Nephron progenitor cell (in vitro differentiated cells): Measurements from ENCODE around the gene PLA2G2F.

Experiments
- DNase-seq: peaks from one replicate; pipeline ENCODE4 v3.0.0; 2021
- H3K27ac Mint-ChIP-seq: 2 replicates; pipeline ENCODE4 v1.8.0; 2021; ENCODE audit warnings: mild to moderate bottlenecking, moderate library complexity, mixed read lengths
- H3K27me3 Mint-ChIP-seq: 2 replicates; pipeline ENCODE4 v1.8.0; 2021; ENCODE audit warnings: mild to moderate bottlenecking, low read depth, mixed read lengths; ENCODE audit not compliant: poor library complexity
- H3K36me3 Mint-ChIP-seq: 2 replicates; pipeline ENCODE4 v1.8.0; 2021; ENCODE audit warnings: low read depth, mixed read lengths
- H3K4me1 Mint-ChIP-seq: 2 replicates; pipeline ENCODE4 v1.8.0; 2021; ENCODE audit warnings: mixed read lengths
- H3K4me3 Mint-ChIP-seq: 2 replicates; pipeline ENCODE4 v1.8.0; 2021; ENCODE audit warnings: mild to moderate bottlenecking, moderate library complexity, mixed read lengths
- H3K9me3 Mint-ChIP-seq: 2 replicates; pipeline ENCODE4 v1.8.0; 2021; ENCODE audit warnings: mild to moderate bottlenecking, moderate library complexity, mixed read lengths
- TF ChIP-seq, protein P1 (sequence below): fragments of 200-600 bp; sonication (generic); IDR thresholded peaks from 2 replicates; pipeline ENCODE4 v1.5.0; 2021; ENCODE audit warnings: antibody characterized with exemption

Gene PLA2G2F

DNA sequence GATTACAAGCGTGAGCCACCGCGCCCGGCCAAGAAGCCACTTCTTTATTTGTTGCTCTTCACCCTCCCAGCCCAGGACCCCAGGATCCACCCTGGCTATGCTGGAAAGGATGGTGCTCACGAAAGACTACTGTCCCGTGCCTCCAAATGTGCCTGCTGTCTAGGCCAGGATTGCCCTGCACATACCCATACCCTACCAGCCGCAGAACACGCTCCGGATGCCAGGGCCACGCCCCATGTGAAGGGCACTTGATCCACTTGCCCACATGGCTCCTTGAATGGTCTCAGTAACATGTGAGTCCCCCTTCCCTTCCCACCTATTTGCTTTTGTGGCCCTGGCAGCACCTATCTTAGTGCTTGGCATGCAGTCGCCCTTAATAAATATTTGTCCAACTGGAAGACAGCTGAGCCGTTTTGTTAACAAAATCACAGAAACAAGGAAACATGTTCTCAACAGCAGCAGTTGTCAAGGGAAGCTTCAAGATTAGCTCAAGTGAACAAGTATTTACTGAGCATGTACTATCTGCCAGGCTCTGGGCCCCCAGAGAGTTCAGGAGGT is 33.0 kb downstream of the PLA2G2F start:
- H3K27me3 Mint-ChIP-seq: peaks cover 7% of the 10 kb centered on the region

DNA sequence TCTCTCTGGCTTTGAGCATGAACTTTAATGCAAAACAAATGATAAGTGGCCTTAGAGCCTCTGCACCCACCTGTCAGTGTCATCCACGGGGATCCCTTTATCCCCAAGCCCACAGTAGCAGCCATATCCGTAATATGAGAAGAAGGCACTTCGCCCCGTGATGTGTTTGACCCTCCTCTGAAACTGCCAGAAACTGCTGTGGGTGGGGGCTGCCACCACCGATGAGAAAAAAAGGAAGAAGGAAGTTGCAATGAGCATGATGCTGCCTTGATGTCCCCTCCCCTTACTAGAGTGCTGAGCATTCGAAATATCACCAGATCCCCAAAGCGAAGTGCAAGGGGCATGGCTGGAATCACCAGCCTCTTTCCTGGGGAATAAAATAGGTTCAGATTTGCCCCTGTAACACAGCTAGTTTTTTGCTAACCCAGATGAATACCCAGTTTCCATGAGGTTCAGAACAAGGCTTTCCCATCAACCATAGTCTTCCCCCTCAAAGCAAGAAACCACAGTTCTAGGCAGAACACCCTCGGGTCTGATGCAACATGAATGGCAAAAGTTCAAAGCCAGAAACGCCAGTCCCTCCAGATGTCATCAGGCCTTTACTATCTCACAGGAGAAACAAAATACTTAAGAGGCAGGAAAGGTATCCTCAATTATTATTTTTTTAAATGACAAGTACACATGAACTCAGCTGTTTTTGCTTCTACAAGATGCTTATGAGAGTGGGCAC is 36.0 kb downstream of the PLA2G2F start:
- H3K9me3 Mint-ChIP-seq: no peaks in the 10 kb centered on the region
- H3K27ac Mint-ChIP-seq: no peak overlapping the region
- H3K27me3 Mint-ChIP-seq: peaks cover 17% of the 10 kb centered on the region
- H3K36me3 Mint-ChIP-seq: no peaks in the 10 kb centered on the region
- TF ChIP-seq, protein P1, sequence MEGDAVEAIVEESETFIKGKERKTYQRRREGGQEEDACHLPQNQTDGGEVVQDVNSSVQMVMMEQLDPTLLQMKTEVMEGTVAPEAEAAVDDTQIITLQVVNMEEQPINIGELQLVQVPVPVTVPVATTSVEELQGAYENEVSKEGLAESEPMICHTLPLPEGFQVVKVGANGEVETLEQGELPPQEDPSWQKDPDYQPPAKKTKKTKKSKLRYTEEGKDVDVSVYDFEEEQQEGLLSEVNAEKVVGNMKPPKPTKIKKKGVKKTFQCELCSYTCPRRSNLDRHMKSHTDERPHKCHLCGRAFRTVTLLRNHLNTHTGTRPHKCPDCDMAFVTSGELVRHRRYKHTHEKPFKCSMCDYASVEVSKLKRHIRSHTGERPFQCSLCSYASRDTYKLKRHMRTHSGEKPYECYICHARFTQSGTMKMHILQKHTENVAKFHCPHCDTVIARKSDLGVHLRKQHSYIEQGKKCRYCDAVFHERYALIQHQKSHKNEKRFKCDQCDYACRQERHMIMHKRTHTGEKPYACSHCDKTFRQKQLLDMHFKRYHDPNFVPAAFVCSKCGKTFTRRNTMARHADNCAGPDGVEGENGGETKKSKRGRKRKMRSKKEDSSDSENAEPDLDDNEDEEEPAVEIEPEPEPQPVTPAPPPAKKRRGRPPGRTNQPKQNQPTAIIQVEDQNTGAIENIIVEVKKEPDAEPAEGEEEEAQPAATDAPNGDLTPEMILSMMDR: no peak
- no peak for DNase-seq
- no peak overlapping the region for H3K4me3 Mint-ChIP-seq
- peaks cover 48% of the 10 kb centered on the region for H3K4me1 Mint-ChIP-seq

More for the DNA sequence above, 33.0 kb downstream of the PLA2G2F start:
- Mint-ChIP-seq H3K4me1 (peaks cover 53% of the 10 kb centered on the region), H3K9me3 (no peaks in the 10 kb centered on the region), H3K27ac (no peak overlapping the region), H3K36me3 (no peaks in the 10 kb centered on the region), H3K4me3 (no peak overlapping the region)
- TF ChIP-seq, protein P1: no peak
- DNase-seq: no peak

DNA sequence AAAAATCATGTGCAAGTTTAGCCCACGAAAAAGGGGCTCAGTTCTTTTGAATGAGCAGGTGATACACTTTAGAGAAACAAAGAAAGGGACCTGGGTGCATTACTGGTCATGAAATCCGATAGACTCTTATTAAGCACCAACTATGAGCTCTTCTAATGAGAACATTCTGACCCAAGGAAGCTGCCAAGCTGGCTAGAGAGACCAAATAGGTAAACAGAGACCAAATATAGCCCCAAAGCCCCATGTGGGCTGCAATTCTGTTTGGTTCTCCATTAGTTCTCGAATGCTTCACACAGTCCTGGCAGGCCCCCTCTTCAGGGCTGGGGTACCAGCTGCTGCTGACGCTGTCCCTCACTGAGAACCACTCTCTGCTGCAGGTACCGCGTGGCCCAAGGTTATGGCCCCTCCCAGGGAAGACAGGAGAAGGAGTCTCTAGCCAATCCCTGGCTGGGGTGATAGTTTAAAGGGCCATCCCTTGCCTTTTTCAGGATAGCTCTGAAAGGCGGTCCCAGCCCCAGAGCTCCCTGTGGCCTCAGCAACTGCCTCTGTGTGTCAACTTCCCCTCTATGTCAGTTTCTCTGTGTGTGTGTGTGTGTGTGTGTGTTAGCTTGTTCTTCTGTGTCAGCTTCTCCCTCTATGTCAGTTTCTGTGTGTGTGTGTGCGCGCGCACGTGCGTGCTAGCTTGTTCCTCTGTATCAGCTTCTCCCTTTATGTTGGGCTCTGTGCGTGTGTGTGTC is 39.7 kb downstream of the PLA2G2F start:
- H3K4me3 Mint-ChIP-seq: no peak overlapping the region
- H3K36me3 Mint-ChIP-seq: no peaks in the 10 kb centered on the region
- TF ChIP-seq, protein P1: no peak
- H3K27me3 Mint-ChIP-seq: peaks cover 17% of the 10 kb centered on the region
- no peaks in the 10 kb centered on the region for H3K9me3 Mint-ChIP-seq
- peaks cover 62% of the 10 kb centered on the region for H3K4me1 Mint-ChIP-seq
- DNase-seq: no peak
- H3K27ac Mint-ChIP-seq: no peak overlapping the region

DNA sequence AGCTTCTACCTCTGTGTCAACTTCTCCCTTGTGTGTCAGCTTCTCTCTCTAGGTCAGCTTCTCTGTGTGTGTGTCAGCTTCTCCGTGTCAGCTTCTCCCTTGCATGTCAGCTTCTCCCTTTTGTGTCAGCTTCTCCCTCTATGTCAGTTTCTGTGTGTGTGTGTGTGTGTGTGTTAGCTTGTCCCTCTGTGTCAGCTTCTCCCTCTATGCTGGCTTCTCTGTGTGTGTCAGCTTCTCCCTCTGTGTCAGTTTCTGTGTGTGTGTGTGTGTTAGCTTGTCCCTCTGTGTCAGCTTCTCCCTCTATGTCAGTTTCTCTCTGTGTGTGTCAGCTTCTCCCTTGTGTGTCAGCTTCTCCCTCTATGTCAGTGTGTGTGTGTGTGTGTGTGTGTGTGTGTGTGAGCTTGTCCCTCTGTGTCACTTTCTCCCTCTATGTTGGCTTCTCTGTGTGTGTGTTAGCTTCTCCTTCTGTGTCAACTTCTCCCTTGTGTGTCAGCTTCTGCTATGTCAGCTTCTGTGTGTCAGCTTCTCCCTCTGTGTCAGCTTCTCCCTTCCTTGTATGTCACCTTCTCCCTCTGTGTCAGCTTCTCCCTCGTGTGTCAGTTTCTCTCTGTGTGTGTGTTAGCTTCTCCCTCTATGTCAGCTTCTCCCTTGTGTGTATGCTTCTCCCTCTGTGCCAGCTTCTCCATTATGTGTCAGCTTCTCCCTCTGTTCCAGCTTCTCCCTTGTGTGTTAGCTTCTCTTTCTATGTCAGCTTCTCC is 40.4 kb downstream of the PLA2G2F start:
- Mint-ChIP-seq H3K27me3 (peaks cover 17% of the 10 kb centered on the region), H3K4me3 (no peak overlapping the region), H3K4me1 (peaks cover 68% of the 10 kb centered on the region), H3K27ac (peak overlapping the region; percentile 61), H3K36me3 (no peaks in the 10 kb centered on the region), H3K9me3 (no peaks in the 10 kb centered on the region)
- TF ChIP-seq, protein P1: no peak
- no peak for DNase-seq

DNA sequence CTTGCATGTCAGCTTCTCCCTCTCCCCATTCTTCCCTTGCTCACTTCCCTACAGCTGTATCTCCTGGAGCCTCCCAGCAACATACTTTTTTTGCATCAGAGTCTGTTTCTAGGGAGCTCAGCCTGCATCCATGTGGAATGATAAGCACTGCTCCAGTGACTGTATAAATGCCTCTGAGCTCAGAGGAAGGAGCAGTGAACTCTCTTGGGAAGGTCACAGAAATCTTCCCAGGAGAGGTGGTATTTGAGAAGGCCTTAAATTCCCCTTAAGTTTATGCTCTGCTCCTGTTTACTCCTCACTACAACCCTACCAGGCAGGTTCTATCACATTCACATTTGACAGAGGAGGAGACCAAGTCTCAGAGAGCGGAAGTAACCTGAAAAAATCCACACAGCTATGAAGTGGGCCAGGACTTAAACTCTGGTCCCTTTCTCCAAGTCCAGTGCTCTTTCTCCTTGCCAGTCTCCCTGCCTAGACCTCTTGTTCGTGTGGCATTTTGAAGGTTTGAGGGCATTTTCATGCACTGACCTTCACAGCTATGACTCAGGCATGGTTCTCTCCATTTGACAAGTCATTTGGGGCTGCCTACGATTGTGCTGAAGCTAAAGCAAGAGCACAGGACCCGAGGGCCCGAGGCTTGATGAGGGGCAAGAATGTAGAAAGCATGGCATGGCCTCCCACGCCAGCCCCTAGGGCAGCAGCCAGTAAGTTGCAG is 41.2 kb downstream of the PLA2G2F start:
- no peak for DNase-seq
- Mint-ChIP-seq H3K27ac (peak overlapping the region; percentile 61), H3K36me3 (no peaks in the 10 kb centered on the region), H3K4me3 (no peak overlapping the region), H3K9me3 (no peaks in the 10 kb centered on the region), H3K27me3 (peaks cover 17% of the 10 kb centered on the region), H3K4me1 (peaks cover 68% of the 10 kb centered on the region)
- TF ChIP-seq, protein P1: no peak
